SK-N-SH (cell line): ENCODE data around the gene COL2A1. TPM values are rescaled to one million over a fixed set of nuclear protein-coding genes. Genes with fewer than 3 reads are reported as not detected.

Experiments used
- CTCF ChIA-PET: fragments of 300-600, 350-600 bp; formaldehyde crosslinking; extraction: SDS; loops from one replicate; lab custom pipeline; 2021; lab: Yijun Ruan, JAX
- POLR2A ChIA-PET: fragments of 350-600 bp; sonication (Branson Sonifier 250); formaldehyde crosslinking; extraction: SDS; loops from one replicate; lab custom pipeline; 2020; ENCODE audit warnings: antibody characterized with exemption, inconsistent platforms; lab: Yijun Ruan, JAX
- DNase-seq: peaks from one replicate; pipeline ENCODE4 v3.0.0; 2012
- H2AFZ ChIP-seq: fragments of 200-600 bp; sonication (generic); 2 replicates; pipeline ENCODE4 v1.8.1; 2016; ENCODE audit warnings: antibody characterized with exemption, mild to moderate bottlenecking, low read depth
- H3F3A ChIP-seq: fragments of 200-600 bp; sonication (generic); replicated peaks from 2 replicates; pipeline ENCODE3; 2016; ENCODE audit warnings: antibody characterized with exemption, mild to moderate bottlenecking; ENCODE audit not compliant: insufficient read depth
- H3K27ac ChIP-seq, 2 experiments: fragments of 200-500 bp in 1 of 2; fragments of 200-600 bp in 1 of 2; sonication (Bioruptor generic) in 1 of 2; sonication (generic), shearing (Covaris generic) in 1 of 2; 2 replicates each; pipeline versions ENCODE4 v1.5.1 to v1.6.1; 2014 to 2016; ENCODE audit warnings: low read depth in 2 of 2, inconsistent platforms in 1 of 2, low read length in 1 of 2, mild to moderate bottlenecking in 1 of 2, mixed read lengths in 1 of 2
- H3K27me3 ChIP-seq: fragments of 200-600 bp; sonication (generic), shearing (Covaris generic); 2 replicates; pipeline ENCODE4 v1.6.1; 2016; ENCODE audit warnings: mixed run types; ENCODE audit not compliant: insufficient read depth
- H3K36me3 ChIP-seq, 2 experiments: fragments of 200-500 bp in 1 of 2; fragments of 200-600 bp in 1 of 2; sonication (Bioruptor generic) in 1 of 2; sonication (generic) in 1 of 2; replicated peaks in 1 of 2; 2 replicates each; pipeline versions ENCODE3 to v1.5.1; 2014 to 2016; ENCODE audit warnings: low read length in 1 of 2, mild to moderate bottlenecking in 1 of 2; ENCODE audit not compliant: insufficient read depth in 2 of 2, control insufficient read depth in 1 of 2
- H3K4me1 ChIP-seq, 2 experiments: fragments of 200-500 bp in 1 of 2; fragments of 200-600 bp in 1 of 2; sonication (Bioruptor generic) in 1 of 2; sonication (generic), shearing (Covaris generic) in 1 of 2; 2 replicates each; pipeline versions ENCODE4 v1.5.1 to v1.6.1; 2014 to 2016; ENCODE audit warnings: low read depth in 1 of 2, low read length in 1 of 2, mixed run types in 1 of 2; ENCODE audit not compliant: insufficient read depth in 2 of 2, control insufficient read depth in 1 of 2
- H3K4me2 ChIP-seq: fragments of 200-600 bp; sonication (generic), shearing (Covaris generic); 2 replicates; pipeline ENCODE4 v1.6.1; 2017; ENCODE audit warnings: mixed run types
- H3K4me3 ChIP-seq, 2 experiments: fragments of 200-500 bp in 1 of 2; fragments of 200-600 bp in 1 of 2; sonication (Bioruptor generic) in 1 of 2; sonication (generic), shearing (Covaris generic) in 1 of 2; 2 replicates each; pipeline versions ENCODE4 v1.5.1 to v1.8.1; 2014 to 2016; ENCODE audit warnings: low read depth in 2 of 2, inconsistent platforms in 1 of 2, low read length in 1 of 2, mild to moderate bottlenecking in 1 of 2, mixed read lengths in 1 of 2, moderate library complexity in 1 of 2
- H3K79me2 ChIP-seq: fragments of 200-600 bp; sonication (generic); 2 replicates; pipeline ENCODE4 v1.8.1; 2017; ENCODE audit warnings: mild to moderate bottlenecking; ENCODE audit not compliant: insufficient read depth
- H3K9ac ChIP-seq: fragments of 200-600 bp; sonication (generic); 2 replicates; pipeline ENCODE4 v1.6.1; 2017; ENCODE audit warnings: mixed run types
- H3K9me2 ChIP-seq: fragments of 200-600 bp; sonication (generic); 2 replicates; pipeline ENCODE4 v1.6.1; 2017; ENCODE audit warnings: mixed run types
- H3K9me3 ChIP-seq: fragments of 200-600 bp; sonication (generic); 2 replicates; pipeline ENCODE4 v1.6.1; 2017; ENCODE audit warnings: mixed run types, mild to moderate bottlenecking, moderate library complexity
- H4K20me1 ChIP-seq: fragments of 200-600 bp; sonication (generic); 2 replicates; pipeline ENCODE4 v1.6.1; 2017; ENCODE audit warnings: mild to moderate bottlenecking, mixed run types; ENCODE audit not compliant: insufficient read depth
- CHD2 ChIP-seq: fragments of 150-350 bp; IDR thresholded peaks from 2 replicates; pipeline ENCODE4 v1.6.1; 2018; ENCODE audit warnings: low read length; ENCODE audit not compliant: partially characterized antibody
- EP300 ChIP-seq, 2 experiments: IDR thresholded peaks; 2 replicates each; pipeline versions ENCODE4 v1.4.0 to v1.6.1; 2012; ENCODE audit warnings: borderline replicate concordance in 1 of 2, low read depth in 1 of 2, low read length in 1 of 2
- EZH2phosphoT487 ChIP-seq: fragments of 200-600 bp; sonication (generic); IDR thresholded peaks from 2 replicates; pipeline ENCODE4 v1.6.1; 2017; ENCODE audit warnings: low read depth, mixed run types, mild to moderate bottlenecking, antibody characterized with exemption, moderate library complexity, borderline replicate concordance
- FOSL2 ChIP-seq: IDR thresholded peaks from 2 replicates; pipeline ENCODE4 v1.4.0; 2012; ENCODE audit warnings: low read depth, mild to moderate bottlenecking, moderate library complexity, borderline replicate concordance
- FOXJ3 ChIP-seq: sonication (generic); formaldehyde crosslinking; IDR thresholded peaks from 2 replicates; pipeline ENCODE4 v1.5.1; 2020; ENCODE audit warnings: mild to moderate bottlenecking, missing genetic modification reagents
- FOXM1 ChIP-seq: IDR thresholded peaks from 2 replicates; pipeline ENCODE4 v1.4.0; 2012; ENCODE audit warnings: low read depth, mild to moderate bottlenecking
- GATA2 ChIP-seq: sonication (generic); formaldehyde crosslinking; IDR thresholded peaks from 2 replicates; pipeline ENCODE4 v1.5.0; 2020; ENCODE audit warnings: mild to moderate bottlenecking, missing genetic modification reagents
- JUND ChIP-seq: IDR thresholded peaks from 2 replicates; pipeline ENCODE4 v1.4.0; 2012
- NFIC ChIP-seq: IDR thresholded peaks from 2 replicates; pipeline ENCODE4 v1.4.0; 2012; ENCODE audit warnings: borderline replicate concordance
- NRF1 ChIP-seq: IDR thresholded peaks from 2 replicates; pipeline ENCODE4 v1.6.1; 2012; ENCODE audit warnings: low read depth, mild to moderate bottlenecking, low read length
- POLR2AphosphoS5 ChIP-seq: IDR thresholded peaks from 2 replicates; pipeline ENCODE4 v1.6.1; 2012; ENCODE audit warnings: low read depth, low read length
- RFX5 ChIP-seq: IDR thresholded peaks from 2 replicates; pipeline ENCODE4 v1.6.1; 2012; ENCODE audit warnings: mild to moderate bottlenecking, improper control_type of control experiment, low read length
- SMC3 ChIP-seq: IDR thresholded peaks from 2 replicates; pipeline ENCODE4 v1.6.1; 2012; ENCODE audit warnings: low read depth, low read length, improper control_type of control experiment
- TAF1 ChIP-seq: IDR thresholded peaks from 2 replicates; pipeline ENCODE4 v1.6.1; 2012; ENCODE audit warnings: low read depth, mild to moderate bottlenecking, low read length, moderate library complexity, borderline replicate concordance
- TEAD4 ChIP-seq: IDR thresholded peaks from 2 replicates; pipeline ENCODE4 v1.4.0; 2012; ENCODE audit warnings: mild to moderate bottlenecking, borderline replicate concordance; ENCODE audit not compliant: insufficient read depth
- WGBS: methylation state at CpG from one replicate; pipeline ENCODE4 v1.1.6; 2017; ENCODE audit warnings: low lambda C conversion rate; 5-methylcytosine and 5-hydroxymethylcytosine counted together
- polyA plus RNA-seq, 3 experiments: library from polyadenylated mRNA; depleted of rRNA; stranded (reverse); fragments of >200 nt; gene quantifications; 2 replicates each; pipeline ENCODE4 v1.2.3, GENCODE V29; 2012
- TF ChIP-seq, protein P1 (sequence below): IDR thresholded peaks from 2 replicates; pipeline ENCODE4 v1.4.0; 2012; ENCODE audit warnings: low read depth
- TF ChIP-seq, protein P2 (sequence below): IDR thresholded peaks from 2 replicates; pipeline ENCODE4 v1.6.1; 2012; ENCODE audit warnings: mild to moderate bottlenecking, low read depth, low read length, moderate library complexity
- TF ChIP-seq, protein P3 (sequence below): fragments of 150-350 bp; IDR thresholded peaks from 2 replicates; pipeline ENCODE4 v1.6.1; 2017; ENCODE audit warnings: antibody characterized with exemption, low read length, low read depth, borderline replicate concordance

Gene COL2A1
- polyA plus RNA-seq, 1 of the 3 experiments (the other 2 are of a cell fraction), result 0.02 TPM

DNA sequence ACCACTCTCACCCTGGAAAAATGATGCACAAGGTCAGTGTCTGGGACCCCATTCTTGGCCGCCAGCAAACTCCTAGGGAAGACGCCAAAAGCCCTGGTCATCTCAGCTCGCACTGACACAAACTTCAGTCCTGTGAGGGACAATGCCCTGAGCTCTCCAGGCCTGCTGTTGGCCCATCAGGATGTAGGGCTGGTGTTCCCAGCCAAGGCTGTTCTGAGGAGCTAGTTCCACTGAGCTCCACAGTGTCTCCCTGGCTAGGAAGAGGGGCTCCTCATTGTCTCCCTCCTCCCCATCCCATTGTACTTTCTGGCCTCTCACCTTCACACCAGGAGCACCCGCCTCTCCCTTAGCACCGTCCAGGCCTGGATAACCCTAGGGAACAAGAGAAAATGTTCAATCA is 10.8 kb downstream of the COL2A1 start (continued):
- TF ChIP-seq EZH2phosphoT487 (no peak), CHD2 (no peak), EP300 (IDR thresholded peaks at IDR 0.05; ENCODE audit: borderline replicate concordance in 1 of 2, low read depth in 1 of 2, low read length in 1 of 2) (no peak), FOXJ3 (no peak), FOSL2 (no peak)

DNA sequence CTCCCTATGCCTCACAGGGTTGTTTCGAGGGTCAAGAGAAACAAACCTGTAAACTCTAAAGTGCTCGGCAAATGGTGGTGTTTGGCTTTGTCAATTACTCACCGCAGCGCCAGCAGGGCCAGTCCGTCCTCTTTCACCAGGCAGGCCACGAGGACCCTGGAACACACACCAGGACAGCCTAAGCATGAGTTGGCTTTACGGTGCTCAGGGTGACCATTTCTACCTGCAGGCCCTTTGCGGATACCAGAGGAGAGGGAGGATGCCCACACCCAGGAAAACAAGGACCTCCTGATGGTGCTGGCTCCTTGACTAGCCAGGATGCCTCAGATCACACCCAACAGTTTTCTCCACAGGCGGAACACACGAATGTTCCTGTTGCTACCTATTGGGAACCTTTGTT is 11.5 kb downstream of the COL2A1 start:
- TF ChIP-seq GATA2, result no peak
- TF ChIP-seq EP300 (IDR thresholded peaks at IDR 0.05; ENCODE audit: borderline replicate concordance in 1 of 2, low read depth in 1 of 2, low read length in 1 of 2), result no peak
- TF ChIP-seq FOXM1, result no peak
- TF ChIP-seq NRF1, result no peak
- TF ChIP-seq, protein P1, sequence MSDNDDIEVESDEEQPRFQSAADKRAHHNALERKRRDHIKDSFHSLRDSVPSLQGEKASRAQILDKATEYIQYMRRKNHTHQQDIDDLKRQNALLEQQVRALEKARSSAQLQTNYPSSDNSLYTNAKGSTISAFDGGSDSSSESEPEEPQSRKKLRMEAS, result no peak
- TF ChIP-seq SMC3, result no peak
- Histone ChIP-seq H4K20me1 (no peaks in the 10 kb centered on the region), H3K4me2 (no peak overlapping the region), H3K79me2 (no peaks in the 10 kb centered on the region), H3K27ac (no peak overlapping the region; a peak in 2 of 4 replicates), H3K36me3 (no peaks in the 10 kb centered on the region), H3K9me2 (no peaks in the 10 kb centered on the region), H3K4me3 (no peak overlapping the region), H3K27me3 (peaks cover 32% of the 10 kb centered on the region), H2AFZ (no peak overlapping the region), H3K9me3 (no peaks in the 10 kb centered on the region), H3F3A (no peaks in the 10 kb centered on the region), H3K4me1 (peaks cover 0 to 42% of the 10 kb centered on the region in 2 experiments; a peak in 2 of 4 replicates), H3K9ac (no peak overlapping the region)
- DNase-seq, result no peak
- ChIA-PET POLR2A (no interaction called here), CTCF (interaction anchor here (0.6 to 2.7 kb wide), 9 partner anchors 9 to 220 kb away, joined by 3 to 11 read pairs (median 4); partner anchors contain the start of genes CCDC184, SLC48A1 and TMEM106C)
- WGBS, result 75% methylated on average over 10 of the region's 10 CpGs

DNA sequence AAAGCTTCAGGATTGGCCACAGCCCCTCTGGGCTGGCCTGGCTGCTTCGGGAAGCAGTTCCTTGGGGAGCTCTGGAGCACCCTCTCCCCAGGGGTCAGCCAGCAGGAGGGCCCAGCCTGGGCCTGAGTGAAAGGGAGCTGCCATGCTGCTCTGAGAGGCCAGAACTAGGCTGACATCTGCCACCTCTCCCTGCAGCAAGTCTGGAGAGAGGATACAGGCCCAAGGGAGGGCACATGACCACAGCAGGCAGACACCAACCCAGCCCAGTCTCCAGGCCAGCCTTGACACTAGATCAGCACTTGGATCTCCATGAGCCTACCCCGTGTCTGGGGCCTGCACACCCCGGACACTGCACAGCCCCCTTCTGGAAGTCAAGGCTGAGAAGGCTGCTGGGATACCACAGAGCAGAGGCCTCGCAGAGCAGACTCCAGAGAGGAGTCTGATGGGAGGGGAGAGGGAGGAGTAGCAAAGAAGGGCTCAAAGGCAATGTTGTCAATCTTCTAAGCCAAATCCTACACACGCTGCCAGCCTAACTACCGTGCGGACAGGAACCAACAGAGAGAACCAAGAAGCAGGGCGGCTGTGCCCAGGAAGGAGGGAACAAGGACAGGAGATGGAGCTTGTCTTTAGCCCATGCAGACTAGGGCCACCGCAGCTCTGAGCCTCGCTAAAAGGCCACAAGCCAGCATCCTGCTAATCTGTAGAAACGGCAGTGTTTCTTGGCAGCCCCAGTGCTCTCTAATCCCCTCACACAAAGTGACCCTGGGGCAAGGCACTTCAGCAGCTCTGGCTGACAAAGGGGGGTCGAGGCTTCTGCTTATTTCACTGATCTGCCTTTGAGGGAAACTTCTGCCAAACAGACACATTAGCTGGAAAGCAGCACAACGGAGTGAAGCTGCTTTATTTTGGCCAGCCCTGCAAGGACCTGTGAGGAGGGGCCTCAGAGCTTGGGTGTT is 12.9 kb downstream of the COL2A1 start:
- Histone ChIP-seq H3K9ac (no peak overlapping the region), H3K36me3 (no peaks in the 10 kb centered on the region), H3K27me3 (peaks cover 23% of the 10 kb centered on the region), H3F3A (no peaks in the 10 kb centered on the region), H3K4me3 (no peak overlapping the region), H2AFZ (no peak overlapping the region), H3K79me2 (no peaks in the 10 kb centered on the region), H3K4me1 (peaks cover 0 to 43% of the 10 kb centered on the region in 2 experiments; a peak in 2 of 4 replicates), H4K20me1 (no peaks in the 10 kb centered on the region), H3K9me2 (no peaks in the 10 kb centered on the region), H3K27ac (peak overlapping the region in 1 of 2 experiments; percentile 97; a peak in 2 of 4 replicates), H3K9me3 (no peaks in the 10 kb centered on the region), H3K4me2 (no peak overlapping the region)
- CTCF ChIA-PET, result interaction anchor here (0.7 to 3.1 kb wide), 10 partner anchors 8 to 173 kb away, joined by 3 to 11 read pairs (median 4); partner anchors contain the start of genes COL2A1 and TMEM106C
- DNase-seq, result peak; percentile 80
- POLR2A ChIA-PET, result interaction anchor here (0.6 to 1.4 kb wide), 3 partner anchors 11 to 114 kb away, joined by 3 to 5 read pairs (median 4); partner anchors contain the start of gene SENP1
- 57% methylated on average over 8 of the region's 13 CpGs for WGBS
- TF ChIP-seq TAF1 (no peak), TEAD4 (no peak), POLR2AphosphoS5 (no peak), JUND (no peak), FOXJ3 (0 out of 2 replicates have a peak, but pooled peaks have one; percentile 17), FOSL2 (no peak), RFX5 (no peak), NFIC (no peak), EP300 (IDR thresholded peaks at IDR 0.05; ENCODE audit: borderline replicate concordance in 1 of 2, low read depth in 1 of 2, low read length in 1 of 2) (peak in 1 of 2 experiments; percentile 63; a peak in 2 of 4 replicates)
- TF ChIP-seq, protein P2, sequence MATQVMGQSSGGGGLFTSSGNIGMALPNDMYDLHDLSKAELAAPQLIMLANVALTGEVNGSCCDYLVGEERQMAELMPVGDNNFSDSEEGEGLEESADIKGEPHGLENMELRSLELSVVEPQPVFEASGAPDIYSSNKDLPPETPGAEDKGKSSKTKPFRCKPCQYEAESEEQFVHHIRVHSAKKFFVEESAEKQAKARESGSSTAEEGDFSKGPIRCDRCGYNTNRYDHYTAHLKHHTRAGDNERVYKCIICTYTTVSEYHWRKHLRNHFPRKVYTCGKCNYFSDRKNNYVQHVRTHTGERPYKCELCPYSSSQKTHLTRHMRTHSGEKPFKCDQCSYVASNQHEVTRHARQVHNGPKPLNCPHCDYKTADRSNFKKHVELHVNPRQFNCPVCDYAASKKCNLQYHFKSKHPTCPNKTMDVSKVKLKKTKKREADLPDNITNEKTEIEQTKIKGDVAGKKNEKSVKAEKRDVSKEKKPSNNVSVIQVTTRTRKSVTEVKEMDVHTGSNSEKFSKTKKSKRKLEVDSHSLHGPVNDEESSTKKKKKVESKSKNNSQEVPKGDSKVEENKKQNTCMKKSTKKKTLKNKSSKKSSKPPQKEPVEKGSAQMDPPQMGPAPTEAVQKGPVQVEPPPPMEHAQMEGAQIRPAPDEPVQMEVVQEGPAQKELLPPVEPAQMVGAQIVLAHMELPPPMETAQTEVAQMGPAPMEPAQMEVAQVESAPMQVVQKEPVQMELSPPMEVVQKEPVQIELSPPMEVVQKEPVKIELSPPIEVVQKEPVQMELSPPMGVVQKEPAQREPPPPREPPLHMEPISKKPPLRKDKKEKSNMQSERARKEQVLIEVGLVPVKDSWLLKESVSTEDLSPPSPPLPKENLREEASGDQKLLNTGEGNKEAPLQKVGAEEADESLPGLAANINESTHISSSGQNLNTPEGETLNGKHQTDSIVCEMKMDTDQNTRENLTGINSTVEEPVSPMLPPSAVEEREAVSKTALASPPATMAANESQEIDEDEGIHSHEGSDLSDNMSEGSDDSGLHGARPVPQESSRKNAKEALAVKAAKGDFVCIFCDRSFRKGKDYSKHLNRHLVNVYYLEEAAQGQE, result no peak
- TF ChIP-seq, protein P3, sequence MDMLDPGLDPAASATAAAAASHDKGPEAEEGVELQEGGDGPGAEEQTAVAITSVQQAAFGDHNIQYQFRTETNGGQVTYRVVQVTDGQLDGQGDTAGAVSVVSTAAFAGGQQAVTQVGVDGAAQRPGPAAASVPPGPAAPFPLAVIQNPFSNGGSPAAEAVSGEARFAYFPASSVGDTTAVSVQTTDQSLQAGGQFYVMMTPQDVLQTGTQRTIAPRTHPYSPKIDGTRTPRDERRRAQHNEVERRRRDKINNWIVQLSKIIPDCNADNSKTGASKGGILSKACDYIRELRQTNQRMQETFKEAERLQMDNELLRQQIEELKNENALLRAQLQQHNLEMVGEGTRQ, result no peak
